Activated naive CD4-positive, alpha-beta T cell treated with anti-CD3 and anti-CD28 coated beads for 36 hours (primary cell): Measurements from ENCODE around the gene FAM83C. TPM values are rescaled to one million over a fixed set of nuclear protein-coding genes. Genes with fewer than 3 reads are reported as not detected.
A peak's percentile ranks its signal among the peaks of the same experiment; 100 is the strongest.

Experiments used
- CTCF ChIA-PET: fragments of 350-600 bp; sonication (Branson Sonifier 250); formaldehyde crosslinking; loops from one replicate; lab custom pipeline; 2021; ENCODE audit warnings: antibody characterized with exemption; lab: Charles Lee
- DNase-seq: peaks from one replicate; pipeline ENCODE4 v3.0.0-alpha.2; 2020
- H3K27ac Mint-ChIP-seq: one replicate; pipeline ENCODE4 v1.8.0; 2021; ENCODE audit warnings: mild to moderate bottlenecking, mixed read lengths
- H3K27me3 Mint-ChIP-seq: one replicate; pipeline ENCODE4 v1.8.0; 2021; ENCODE audit warnings: low read depth, mixed read lengths
- H3K36me3 Mint-ChIP-seq: one replicate; pipeline ENCODE4 v1.8.0; 2021; ENCODE audit warnings: low read depth, mixed read lengths
- H3K4me1 Mint-ChIP-seq: one replicate; pipeline ENCODE4 v1.8.0; 2021; ENCODE audit warnings: low read depth, mixed read lengths
- H3K4me3 Mint-ChIP-seq: one replicate; pipeline ENCODE4 v1.8.0; 2021; ENCODE audit warnings: mild to moderate bottlenecking, moderate library complexity, mixed read lengths
- H3K9me3 Mint-ChIP-seq: one replicate; pipeline ENCODE4 v1.8.0; 2021; ENCODE audit warnings: mixed read lengths
- intact Hi-C: fragments of 100-400 bp; cut with micrococcal nuclease; formaldehyde crosslinking; loops from one replicate; pipeline ENCODE4 v1.15.1; 2023
- total RNA-seq, 2 experiments: library from RNA; stranded (reverse); gene quantifications; one replicate each; pipeline ENCODE4 v1.2.3, GENCODE V29; 2021

The FAM83C gene
- total RNA-seq, 2 experiments from 2014 or later: not detected

DNA sequence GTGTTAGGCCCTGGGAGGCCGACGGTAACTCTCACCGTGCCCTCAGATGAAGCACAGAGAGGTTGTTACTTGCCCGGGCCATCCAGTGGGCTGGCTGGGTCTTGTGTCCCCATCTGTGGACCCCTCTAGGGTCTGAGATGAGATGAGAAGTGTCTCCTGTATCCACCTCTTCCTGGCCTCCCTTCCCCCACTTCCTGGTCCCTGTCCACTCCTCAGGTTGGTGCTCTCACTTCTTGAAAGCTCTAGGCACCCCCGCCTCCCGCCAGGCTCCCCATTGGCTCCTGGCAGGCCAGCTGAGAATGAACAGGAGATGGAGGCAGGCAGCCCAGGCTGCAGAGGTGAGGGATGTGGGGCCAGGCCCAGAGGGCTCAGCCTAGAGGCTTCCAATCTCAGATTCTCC, 15.8 kb downstream of the FAM83C start:
- H3K36me3 Mint-ChIP-seq: peaks cover 13% of the 10 kb centered on the region
- peak overlapping the region; percentile 39 for H3K4me3 Mint-ChIP-seq
- H3K27ac Mint-ChIP-seq: peak overlapping the region; percentile 4
- no peak for DNase-seq
- no peaks in the 10 kb centered on the region for H3K27me3 Mint-ChIP-seq
- CTCF ChIA-PET: interaction anchor here (0.6 to 0.7 kb wide), 2 partner anchors 23 to 27 kb away, joined by 3 to 4 read pairs; no protein-coding TSS in a partner anchor
- H3K9me3 Mint-ChIP-seq: no peaks in the 10 kb centered on the region
- H3K4me1 Mint-ChIP-seq: peaks cover 11% of the 10 kb centered on the region
- intact Hi-C loops: loop anchor here (2.0 to 10.0 kb wide), 3 partner anchors 184 to 402 kb away; partner anchors contain the start of genes ACSS2, GGT7, GSS and MYH7B

DNA sequence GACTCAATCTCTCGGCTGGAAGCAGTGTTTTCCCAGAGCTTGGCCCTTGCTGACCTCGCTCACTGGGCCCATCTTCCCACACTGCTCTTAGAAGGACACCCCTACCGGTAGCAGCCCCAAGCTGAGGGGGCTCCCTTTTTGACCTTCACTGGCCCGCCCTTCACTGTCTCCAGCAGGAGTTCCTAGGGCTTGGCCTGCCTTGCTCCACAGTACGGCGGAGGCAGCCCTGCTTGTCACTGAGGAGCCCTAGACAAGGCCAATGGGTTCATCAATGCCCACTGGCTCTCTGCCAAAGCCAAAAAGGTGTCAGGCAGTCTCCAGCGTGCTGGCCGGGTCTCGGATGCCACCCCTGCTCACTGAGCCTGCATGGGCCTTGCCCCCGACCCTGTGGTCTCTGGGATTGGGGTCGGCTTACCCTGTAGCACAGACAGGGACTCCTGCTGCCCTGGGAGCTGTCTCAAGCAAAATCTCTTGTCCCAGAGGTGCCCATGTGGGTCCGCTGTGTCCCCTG, 16.4 kb downstream of the FAM83C start:
- no peak for DNase-seq
- Mint-ChIP-seq H3K36me3 (peaks cover 16% of the 10 kb centered on the region), H3K27ac (no peak overlapping the region), H3K27me3 (no peaks in the 10 kb centered on the region), H3K9me3 (no peaks in the 10 kb centered on the region), H3K4me1 (peaks cover 11% of the 10 kb centered on the region), H3K4me3 (peak overlapping the region; percentile 39)
- intact Hi-C loops: loop anchor here (2.0 to 10.0 kb wide), 3 partner anchors 183 to 401 kb away; partner anchors contain the start of genes ACSS2, GGT7, GSS and MYH7B
- CTCF ChIA-PET: interaction anchor here (1.1 to 1.5 kb wide), 2 partner anchors 131 to 172 kb away, joined by 3 to 4 read pairs; no protein-coding TSS in a partner anchor

DNA sequence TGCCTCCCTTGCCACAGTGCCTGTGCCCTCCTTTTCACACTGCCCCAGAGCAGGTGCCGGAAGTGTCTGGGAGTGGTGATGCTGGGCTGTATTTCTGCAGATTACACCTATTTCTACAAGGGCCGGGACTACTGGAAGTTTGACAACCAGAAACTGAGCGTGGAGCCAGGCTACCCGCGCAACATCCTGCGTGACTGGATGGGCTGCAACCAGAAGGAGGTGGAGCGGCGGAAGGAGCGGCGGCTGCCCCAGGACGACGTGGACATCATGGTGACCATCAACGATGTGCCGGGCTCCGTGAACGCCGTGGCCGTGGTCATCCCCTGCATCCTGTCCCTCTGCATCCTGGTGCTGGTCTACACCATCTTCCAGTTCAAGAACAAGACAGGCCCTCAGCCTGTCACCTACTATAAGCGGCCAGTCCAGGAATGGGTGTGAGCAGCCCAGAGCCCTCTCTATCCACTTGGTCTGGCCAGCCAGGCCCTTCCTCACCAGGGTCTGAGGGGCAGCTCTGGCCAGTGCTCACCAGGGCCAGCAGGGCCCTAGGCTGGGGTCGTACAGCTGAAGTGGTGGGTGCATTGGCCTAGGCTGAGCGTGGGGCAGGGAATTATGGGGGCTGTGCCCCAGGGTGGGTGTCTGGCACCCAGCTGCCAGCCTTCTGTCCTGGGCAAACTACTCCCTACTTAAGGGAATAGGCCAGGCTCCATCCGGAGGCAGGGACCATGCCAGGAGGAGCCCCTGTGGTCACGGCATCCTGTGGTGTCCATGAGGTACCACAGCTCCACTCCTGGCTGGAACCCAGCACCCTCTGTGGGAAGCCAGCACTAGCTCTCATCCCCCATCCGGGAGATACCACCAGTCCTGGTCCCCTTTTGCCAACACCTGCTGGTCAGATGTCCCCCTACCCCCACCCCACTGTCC, 17.8 kb downstream of the FAM83C start:
- Mint-ChIP-seq H3K27ac (no peak overlapping the region), H3K4me3 (no peak overlapping the region), H3K9me3 (no peaks in the 10 kb centered on the region), H3K36me3 (peaks cover 12% of the 10 kb centered on the region), H3K27me3 (no peaks in the 10 kb centered on the region), H3K4me1 (peaks cover 11% of the 10 kb centered on the region)
- CTCF ChIA-PET: interaction anchor here (0.6 to 1.5 kb wide), 3 partner anchors 129 to 178 kb away, joined by 3 to 4 read pairs (median 4); no protein-coding TSS in a partner anchor
- DNase-seq: no peak
- intact Hi-C loops: loop anchor here (5.0 to 10.0 kb wide), 2 partner anchors 317 to 400 kb away; partner anchors contain the start of genes ACSS2, GGT7, GSS and MYH7B

DNA sequence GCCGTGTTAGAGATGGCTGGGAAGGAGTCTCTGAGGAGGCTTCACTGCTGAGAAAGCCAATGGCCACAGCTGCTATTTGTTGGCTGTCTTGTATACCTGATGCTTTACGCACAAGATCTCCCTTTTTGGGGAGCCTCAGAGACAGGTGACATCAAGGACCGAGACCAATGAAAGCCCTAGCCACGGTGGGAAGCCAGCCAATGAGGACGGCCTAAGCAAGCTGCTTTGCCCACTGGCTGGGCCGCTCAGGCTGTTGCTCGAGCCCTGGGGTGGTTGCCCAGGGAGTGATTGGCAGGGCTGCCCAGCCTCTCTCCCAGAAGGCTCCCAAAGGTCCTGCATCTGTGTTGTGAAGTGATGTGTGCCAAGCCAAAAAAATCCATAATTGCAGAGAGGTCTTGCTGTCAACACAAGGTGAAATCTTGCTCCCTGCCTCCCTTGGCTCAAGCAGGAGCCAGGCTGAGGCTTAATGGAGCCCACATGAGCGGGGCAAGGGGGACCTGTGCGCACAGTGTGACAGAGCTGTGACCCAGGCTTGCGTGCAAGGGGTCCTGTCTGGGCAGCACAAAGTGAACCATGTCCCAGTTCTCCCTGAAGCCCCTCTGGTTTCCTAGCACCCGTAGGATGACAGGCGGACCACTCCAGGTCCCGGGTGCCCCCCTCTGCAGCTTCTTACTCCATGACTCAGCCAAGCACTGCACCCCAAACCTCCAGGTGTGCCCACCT, 18.6 kb downstream of the FAM83C start:
- Mint-ChIP-seq H3K27me3 (no peaks in the 10 kb centered on the region), H3K27ac (no peak overlapping the region), H3K36me3 (peaks cover 9% of the 10 kb centered on the region), H3K9me3 (no peaks in the 10 kb centered on the region), H3K4me1 (peaks cover 11% of the 10 kb centered on the region), H3K4me3 (no peak overlapping the region)
- no peak for DNase-seq
- CTCF ChIA-PET: interaction anchor here (0.6 to 1.3 kb wide), 5 partner anchors 101 to 177 kb away, joined by 3 to 4 read pairs (median 3); no protein-coding TSS in a partner anchor
- intact Hi-C loops: loop anchor here (10.0 kb wide), 1 partner anchor 399 kb away; the partner anchor contains the start of genes ACSS2 and GGT7

DNA sequence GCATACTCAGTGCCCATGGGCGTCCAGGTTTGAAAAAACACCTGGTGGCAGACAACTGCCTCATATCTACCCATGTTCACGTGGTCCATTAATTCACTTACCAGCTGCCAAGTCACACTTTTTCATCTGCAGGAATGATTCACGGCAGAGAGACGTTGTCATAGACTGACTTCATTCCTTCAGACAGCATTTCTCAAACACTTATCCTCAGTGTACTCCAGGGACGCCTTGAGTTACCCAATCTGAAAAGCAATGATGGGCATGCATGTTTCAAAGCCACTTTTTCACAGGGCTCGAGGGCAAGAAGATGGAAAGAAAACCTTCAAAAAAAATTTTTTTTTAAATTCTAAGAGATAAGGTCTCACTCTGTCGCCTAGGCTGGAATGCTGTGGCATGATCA, 20.3 kb downstream of the FAM83C start:
- no peak overlapping the region for H3K4me3 Mint-ChIP-seq
- H3K4me1 Mint-ChIP-seq: peaks cover 6% of the 10 kb centered on the region
- no peak for DNase-seq
- no peaks in the 10 kb centered on the region for H3K27me3 Mint-ChIP-seq
- intact Hi-C loops: loop anchor here (10.0 kb wide), 1 partner anchor 397 kb away; the partner anchor contains the start of genes ACSS2 and GGT7
- H3K27ac Mint-ChIP-seq: no peak overlapping the region
- H3K9me3 Mint-ChIP-seq: no peaks in the 10 kb centered on the region
- H3K36me3 Mint-ChIP-seq: peaks cover 3% of the 10 kb centered on the region
- CTCF ChIA-PET: interaction anchor here (0.6 to 0.7 kb wide), 2 partner anchors 21 to 51 kb away, joined by 3 read pairs; no protein-coding TSS in a partner anchor

DNA sequence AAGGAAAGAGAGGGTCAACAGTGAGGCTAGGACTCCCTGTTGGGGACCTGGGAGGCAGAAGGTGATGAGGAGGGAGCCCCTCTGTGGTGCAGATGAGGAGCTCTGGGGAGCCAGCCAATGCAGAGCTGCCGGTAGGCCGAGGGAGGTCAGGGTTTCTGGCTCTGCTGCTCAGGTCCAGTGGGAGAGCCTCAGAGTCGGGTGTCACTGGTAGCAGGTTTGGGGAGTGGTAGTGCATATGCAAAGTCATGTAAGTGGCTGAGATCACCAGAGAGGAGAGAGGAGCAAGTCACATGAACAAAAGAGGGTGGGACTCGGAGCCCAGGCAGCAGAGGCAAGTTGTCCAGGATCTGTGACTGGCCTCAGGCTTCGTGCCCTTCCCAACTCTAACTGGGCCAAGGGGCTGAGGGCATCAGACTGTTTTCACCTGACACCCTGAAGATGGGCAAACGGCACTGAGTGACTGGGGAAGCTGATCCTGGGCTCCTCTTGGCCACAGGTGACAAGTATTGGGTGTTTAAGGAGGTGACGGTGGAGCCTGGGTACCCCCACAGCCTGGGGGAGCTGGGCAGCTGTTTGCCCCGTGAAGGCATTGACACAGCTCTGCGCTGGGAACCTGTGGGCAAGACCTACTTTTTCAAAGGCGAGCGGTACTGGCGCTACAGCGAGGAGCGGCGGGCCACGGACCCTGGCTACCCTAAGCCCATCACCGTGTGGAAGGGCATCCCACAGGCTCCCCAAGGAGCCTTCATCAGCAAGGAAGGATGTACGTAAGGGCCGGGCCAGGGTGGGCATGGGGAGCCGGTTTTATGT, 20.9 kb downstream of the FAM83C start:
- H3K27ac Mint-ChIP-seq: no peak overlapping the region
- CTCF ChIA-PET: interaction anchor here (0.6 to 1.4 kb wide), 4 partner anchors 20 to 126 kb away, joined by 3 read pairs; no protein-coding TSS in a partner anchor
- no peak for DNase-seq
- intact Hi-C loops: loop anchor here (10.0 kb wide), 1 partner anchor 396 kb away; the partner anchor contains the start of genes ACSS2 and GGT7
- no peak overlapping the region for H3K4me3 Mint-ChIP-seq
- no peaks in the 10 kb centered on the region for H3K27me3 Mint-ChIP-seq
- H3K9me3 Mint-ChIP-seq: no peaks in the 10 kb centered on the region
- peaks cover 3% of the 10 kb centered on the region for H3K36me3 Mint-ChIP-seq
- H3K4me1 Mint-ChIP-seq: peaks cover 3% of the 10 kb centered on the region

DNA sequence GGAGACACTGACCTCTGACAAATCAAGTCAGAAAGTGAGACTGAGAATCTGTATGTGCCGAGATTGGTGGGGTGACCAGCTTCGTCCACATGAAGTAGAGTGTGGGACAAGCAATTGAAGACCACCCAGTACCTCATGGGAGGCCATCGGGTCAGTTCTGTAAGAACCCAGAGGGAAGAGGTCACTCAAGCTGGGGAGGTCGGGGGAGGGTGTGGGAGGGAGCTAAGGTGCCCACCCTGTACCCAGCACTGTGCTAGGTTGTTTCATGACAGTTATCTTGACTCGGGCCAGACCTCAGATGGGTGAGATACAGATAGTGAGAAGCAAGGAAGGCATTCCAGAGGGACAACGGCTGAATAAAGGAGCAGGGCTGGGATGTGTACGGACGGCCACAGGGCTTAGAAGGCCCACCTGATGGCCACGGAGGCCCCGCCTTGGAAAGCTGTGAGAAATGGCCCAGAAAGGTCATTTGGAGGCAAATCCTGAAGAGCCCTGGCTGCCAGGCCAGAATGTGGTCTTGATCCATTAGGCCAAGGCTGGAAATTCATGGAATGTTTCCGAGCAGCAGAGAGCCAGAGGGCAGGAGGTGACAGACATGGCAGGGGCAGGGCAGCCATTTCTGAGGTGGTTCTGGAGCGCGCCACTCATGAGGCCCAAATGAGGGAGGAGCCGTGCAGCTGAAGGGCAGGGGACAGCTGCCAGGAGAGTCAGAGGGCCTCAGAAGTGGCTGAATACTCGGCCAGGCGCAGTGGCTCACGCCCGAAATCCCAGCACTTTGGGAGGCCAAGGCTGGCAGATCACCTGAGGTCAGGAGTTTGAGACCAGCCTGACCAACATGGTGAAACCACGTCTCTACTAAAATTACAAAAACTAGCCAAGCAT, 22.0 kb downstream of the FAM83C start:
- peaks cover 3% of the 10 kb centered on the region for H3K36me3 Mint-ChIP-seq
- intact Hi-C loops: loop anchor here (10.0 kb wide), 1 partner anchor 395 kb away; the partner anchor contains the start of genes ACSS2 and GGT7
- no peak for DNase-seq
- CTCF ChIA-PET: interaction anchor here (0.7 to 2.1 kb wide), 6 partner anchors 9 to 174 kb away, joined by 3 to 6 read pairs (median 3); partner anchors contain the start of gene EDEM2
- H3K4me3 Mint-ChIP-seq: no peak overlapping the region
- H3K4me1 Mint-ChIP-seq: no peaks in the 10 kb centered on the region
- no peak overlapping the region for H3K27ac Mint-ChIP-seq
- no peaks in the 10 kb centered on the region for H3K27me3 Mint-ChIP-seq
- no peaks in the 10 kb centered on the region for H3K9me3 Mint-ChIP-seq

DNA sequence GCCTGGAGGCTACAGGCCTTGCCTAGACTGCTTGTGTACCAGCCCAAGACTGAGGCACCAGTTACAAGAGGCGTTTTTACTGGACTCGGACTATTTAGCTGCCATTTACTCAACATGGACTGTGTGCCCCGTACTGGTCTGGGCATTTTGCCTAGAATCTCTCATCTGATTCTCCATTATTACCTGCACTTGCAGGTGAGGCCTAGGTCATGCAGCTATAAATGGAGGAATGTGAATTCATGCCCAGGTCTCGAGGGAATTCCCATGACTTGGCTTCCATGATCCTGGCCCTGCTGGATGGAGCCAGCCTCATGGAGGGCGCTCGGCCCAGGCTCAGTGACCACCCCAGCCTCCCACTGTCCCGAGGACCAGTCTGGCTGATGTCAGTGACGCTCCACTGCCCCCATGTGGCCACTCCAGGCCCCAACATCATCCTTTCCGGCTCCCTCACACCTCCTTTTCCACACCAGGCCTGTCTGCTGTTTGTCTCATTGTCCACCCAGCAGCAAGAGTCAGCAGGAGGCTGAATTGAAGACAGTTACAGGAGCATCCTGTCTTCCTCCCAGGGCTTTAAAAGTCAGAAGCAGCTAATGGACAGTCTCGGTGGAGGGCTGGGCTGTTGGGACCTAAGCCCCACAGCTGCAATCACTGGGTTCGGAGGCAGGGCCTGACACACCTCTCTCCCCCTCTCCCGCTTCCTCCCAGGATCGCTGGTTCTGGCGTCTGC, 23.0 kb downstream of the FAM83C start:
- peaks cover 3% of the 10 kb centered on the region for H3K36me3 Mint-ChIP-seq
- CTCF ChIA-PET: interaction anchor here (0.6 to 2.1 kb wide), 10 partner anchors 9 to 533 kb away, joined by 3 to 9 read pairs (median 6); partner anchors contain the start of gene EDEM2
- DNase-seq: peak; percentile 64
- intact Hi-C loops: loop anchor here (1.0 kb wide), 1 partner anchor 124 kb away; no protein-coding TSS in a partner anchor
- no peaks in the 10 kb centered on the region for H3K9me3 Mint-ChIP-seq
- H3K4me3 Mint-ChIP-seq: no peak overlapping the region
- no peak overlapping the region for H3K27ac Mint-ChIP-seq
- H3K27me3 Mint-ChIP-seq: no peaks in the 10 kb centered on the region
- no peaks in the 10 kb centered on the region for H3K4me1 Mint-ChIP-seq

DNA sequence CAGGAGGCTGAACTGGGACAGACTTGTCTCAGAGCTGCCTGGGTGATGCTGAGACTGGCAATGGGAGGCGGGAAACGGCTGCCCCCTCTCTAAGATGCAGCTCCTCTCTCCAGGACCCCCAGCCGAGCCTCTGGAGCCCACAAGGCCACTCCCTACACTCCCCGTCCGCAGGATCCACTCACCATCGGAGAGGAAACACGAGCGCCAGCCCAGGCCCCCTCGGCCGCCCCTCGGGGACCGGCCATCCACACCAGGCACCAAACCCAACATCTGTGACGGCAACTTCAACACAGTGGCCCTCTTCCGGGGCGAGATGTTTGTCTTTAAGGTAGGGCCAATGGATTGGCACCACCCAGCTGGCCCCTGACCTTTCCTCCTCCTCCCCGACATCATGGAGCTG, 25.1 kb downstream of the FAM83C start:
- Mint-ChIP-seq H3K27ac (no peak overlapping the region), H3K27me3 (no peaks in the 10 kb centered on the region), H3K36me3 (peaks cover 3% of the 10 kb centered on the region), H3K4me3 (no peak overlapping the region), H3K9me3 (no peaks in the 10 kb centered on the region), H3K4me1 (no peaks in the 10 kb centered on the region)
- no peak for DNase-seq
- intact Hi-C loops: no loop called here
- CTCF ChIA-PET: interaction anchor here (1.1 kb wide), 2 partner anchors 37 to 171 kb away, joined by 3 read pairs; no protein-coding TSS in a partner anchor

DNA sequence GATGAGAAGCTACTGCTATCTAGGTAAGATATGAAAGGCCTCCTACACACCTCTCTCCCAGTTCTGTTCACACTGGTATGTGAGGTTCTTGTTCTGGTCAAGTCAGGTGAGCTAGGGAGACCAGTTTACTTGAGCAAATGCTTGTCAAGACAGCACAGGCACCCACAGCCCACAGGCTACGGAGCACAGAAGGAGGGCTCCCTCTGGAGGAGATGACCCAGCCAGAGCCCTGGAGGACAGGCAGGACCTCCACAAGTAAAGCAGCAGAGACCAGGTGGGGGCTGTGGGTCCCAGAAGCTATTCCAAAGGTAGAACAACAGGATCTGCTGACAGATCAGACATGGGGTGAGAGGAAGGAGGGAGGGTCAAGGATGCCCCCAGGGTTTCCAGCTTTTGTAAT, 27.5 kb downstream of the FAM83C start:
- Mint-ChIP-seq H3K9me3 (no peaks in the 10 kb centered on the region), H3K4me1 (no peaks in the 10 kb centered on the region), H3K27me3 (no peaks in the 10 kb centered on the region), H3K36me3 (no peaks in the 10 kb centered on the region), H3K4me3 (no peak overlapping the region), H3K27ac (no peak overlapping the region)
- intact Hi-C loops: no loop called here
- no peak for DNase-seq
- CTCF ChIA-PET: interaction anchor here (0.9 kb wide), 1 partner anchor 118 kb away, joined by 3 read pairs; no protein-coding TSS in a partner anchor
